OCI-LY1 (cell line): ENCODE results near the gene MPG.

Source experiments
- CTCF ChIP-seq: fragments of 200-600 bp; sonication (generic), shearing (Covaris generic); IDR thresholded peaks from 2 replicates; pipeline ENCODE4 v1.5.1; 2017; ENCODE audit warnings: mild to moderate bottlenecking, antibody characterized with exemption, low read length, moderate library complexity, mixed read lengths
- EZH2 ChIP-seq: fragments of 200-600 bp; sonication (generic), shearing (Covaris generic); IDR thresholded peaks from 2 replicates; pipeline ENCODE4 v1.8.0; 2017; ENCODE audit warnings: borderline replicate concordance, mixed run types, mild to moderate bottlenecking, antibody characterized with exemption, low read length, moderate library complexity, mixed read lengths

DNA sequence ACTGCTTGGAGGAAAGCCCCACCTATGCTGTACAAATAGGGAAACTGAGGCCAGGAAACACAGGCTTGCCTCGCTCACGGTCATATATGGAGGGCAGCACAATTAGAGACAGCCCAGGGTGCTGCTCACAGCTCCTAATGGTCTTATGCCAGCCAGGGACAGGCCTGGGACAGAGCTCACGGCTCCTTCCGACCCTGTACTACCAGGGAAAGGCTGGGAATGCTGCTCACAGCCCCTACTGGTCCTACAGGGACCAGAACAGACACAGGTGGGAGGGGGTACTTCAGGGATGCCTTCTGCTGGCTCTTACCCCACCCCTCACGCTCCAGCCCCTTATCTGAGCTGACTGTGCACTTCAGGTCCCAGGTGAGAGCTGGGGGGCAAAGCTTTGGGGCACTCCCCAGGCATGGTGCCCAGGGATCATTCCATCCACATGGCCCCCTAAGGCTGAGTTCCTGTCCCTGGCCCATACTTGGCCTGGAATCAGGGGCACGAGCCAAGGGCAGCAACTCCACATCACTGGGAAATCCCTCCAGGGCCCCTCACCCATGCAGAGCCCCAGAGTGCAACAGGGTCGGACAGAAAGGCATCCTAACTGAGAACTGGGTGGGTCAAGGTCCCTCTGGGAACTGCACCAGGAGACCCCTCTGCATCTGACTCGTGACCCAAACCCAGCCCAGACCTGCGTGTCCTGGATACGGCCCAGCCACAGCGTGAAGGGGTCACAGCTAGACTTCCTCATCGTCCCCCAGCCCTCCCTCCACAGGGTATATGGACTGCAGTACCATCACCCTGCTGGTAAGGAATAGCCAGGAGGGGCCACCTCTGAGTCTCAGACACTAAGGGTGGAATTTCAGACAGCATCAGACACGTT is 11.5 kb upstream of the MPG start:
- TF ChIP-seq CTCF (no peak), EZH2 (no peak)
